KOPT-K1 (cell line): ENCODE results near the gene NMNAT3.

ENCODE experiments used
- H3K27ac ChIP-seq: fragments of 200-600 bp; sonication (generic); 2 replicates; pipeline ENCODE4 v1.5.1; 2016; ENCODE audit warnings: antibody characterized with exemption, mild to moderate bottlenecking, low read depth, low read length; ENCODE audit not compliant: poor library complexity, severe bottlenecking
- H3K36me3 ChIP-seq: fragments of 200-600 bp; sonication (generic); 2 replicates; pipeline ENCODE4 v1.5.1; 2017; ENCODE audit warnings: antibody characterized with exemption, mild to moderate bottlenecking, low read length, moderate library complexity; ENCODE audit not compliant: insufficient read depth
- H3K9me3 ChIP-seq: fragments of 200-600 bp; sonication (generic); 2 replicates; pipeline ENCODE4 v1.5.1; 2017; ENCODE audit warnings: antibody characterized with exemption, low read length, mild to moderate bottlenecking; ENCODE audit not compliant: insufficient read depth, poor library complexity, severe bottlenecking

Gene NMNAT3

GRCh38 chr3:139687431-139687830 lies 9.7 kb upstream of the NMNAT3 start:
- Histone ChIP-seq H3K27ac (no peak overlapping the region), H3K9me3 (no peaks in the 10 kb centered on the region), H3K36me3 (no peaks in the 10 kb centered on the region)

- H3K9me3 ChIP-seq, result no peaks in the 10 kb centered on the region
- H3K36me3 ChIP-seq, result no peaks in the 10 kb centered on the region
- no peak overlapping the region for H3K27ac ChIP-seq
Measured at GRCh38 chr3:139686624-139687023, 8.9 kb upstream of the NMNAT3 start.

- Histone ChIP-seq H3K27ac (no peak overlapping the region), H3K9me3 (no peaks in the 10 kb centered on the region), H3K36me3 (no peaks in the 10 kb centered on the region)
Measured at GRCh38 chr3:139686206-139686605, 8.4 kb upstream of the NMNAT3 start.

GRCh38 chr3:139679220-139679775 lies 1.5 kb upstream of the NMNAT3 start:
- Histone ChIP-seq H3K36me3 (no peaks in the 10 kb centered on the region), H3K9me3 (no peaks in the 10 kb centered on the region), H3K27ac (no peak overlapping the region)

- H3K27ac ChIP-seq, result no peak overlapping the region
Measured at GRCh38 chr3:139676632-139677387, 962 bp downstream of the NMNAT3 start.

GRCh38 chr3:139676108-139676507 lies 1.7 kb downstream of the NMNAT3 start:
- H3K9me3 ChIP-seq, result no peaks in the 10 kb centered on the region
- H3K27ac ChIP-seq, result no peak overlapping the region

More at GRCh38 chr3:139676632-139677387, 962 bp downstream of the NMNAT3 start:
- no peaks in the 10 kb centered on the region for H3K9me3 ChIP-seq
- no peaks in the 10 kb centered on the region for H3K36me3 ChIP-seq

GRCh38 chr3:139675327-139675726 lies 2.4 kb downstream of the NMNAT3 start:
- no peaks in the 10 kb centered on the region for H3K36me3 ChIP-seq
- no peaks in the 10 kb centered on the region for H3K9me3 ChIP-seq
- H3K27ac ChIP-seq, result no peak overlapping the region

More at GRCh38 chr3:139676108-139676507, 1.7 kb downstream of the NMNAT3 start:
- no peaks in the 10 kb centered on the region for H3K36me3 ChIP-seq

- Histone ChIP-seq H3K27ac (no peak overlapping the region), H3K9me3 (no peaks in the 10 kb centered on the region)
Measured at GRCh38 chr3:139674571-139675260, 3.1 kb downstream of the NMNAT3 start.

GRCh38 chr3:139672884-139673283 lies 4.9 kb downstream of the NMNAT3 start:
- H3K9me3 ChIP-seq, result no peaks in the 10 kb centered on the region
- no peak overlapping the region for H3K27ac ChIP-seq
- H3K36me3 ChIP-seq, result no peaks in the 10 kb centered on the region

More at GRCh38 chr3:139674571-139675260, 3.1 kb downstream of the NMNAT3 start:
- H3K36me3 ChIP-seq, result no peaks in the 10 kb centered on the region

- Histone ChIP-seq H3K27ac (no peak overlapping the region), H3K9me3 (no peaks in the 10 kb centered on the region), H3K36me3 (no peaks in the 10 kb centered on the region)
Measured at GRCh38 chr3:139671863-139672646, 5.7 kb downstream of the NMNAT3 start.

GRCh38 chr3:139671107-139671506 lies 6.7 kb downstream of the NMNAT3 start:
- no peak overlapping the region for H3K27ac ChIP-seq
- H3K36me3 ChIP-seq, result no peaks in the 10 kb centered on the region
- H3K9me3 ChIP-seq, result no peaks in the 10 kb centered on the region

GRCh38 chr3:139670196-139670595 lies 7.6 kb downstream of the NMNAT3 start:
- Histone ChIP-seq H3K27ac (no peak overlapping the region), H3K9me3 (no peaks in the 10 kb centered on the region), H3K36me3 (no peaks in the 10 kb centered on the region)

- H3K27ac ChIP-seq, result no peak overlapping the region
- no peaks in the 10 kb centered on the region for H3K36me3 ChIP-seq
- no peaks in the 10 kb centered on the region for H3K9me3 ChIP-seq
Measured at GRCh38 chr3:139668332-139668731, 9.4 kb downstream of the NMNAT3 start.

GRCh38 chr3:139664958-139665357 lies 12.8 kb downstream of the NMNAT3 start:
- H3K36me3 ChIP-seq, result no peaks in the 10 kb centered on the region
- no peaks in the 10 kb centered on the region for H3K9me3 ChIP-seq
- H3K27ac ChIP-seq, result no peak overlapping the region

GRCh38 chr3:139660269-139660668 lies 17.5 kb downstream of the NMNAT3 start:
- H3K9me3 ChIP-seq, result no peaks in the 10 kb centered on the region
- no peaks in the 10 kb centered on the region for H3K36me3 ChIP-seq
- H3K27ac ChIP-seq, result no peak overlapping the region
